ENCODE results near the gene ASIC2. TPM values are rescaled to one million over a fixed set of nuclear protein-coding genes. Genes with fewer than 3 reads are reported as not detected.

Gene ASIC2
- total RNA-seq, 1 experiment from 2014 or later: 0.09 TPM

DNA sequence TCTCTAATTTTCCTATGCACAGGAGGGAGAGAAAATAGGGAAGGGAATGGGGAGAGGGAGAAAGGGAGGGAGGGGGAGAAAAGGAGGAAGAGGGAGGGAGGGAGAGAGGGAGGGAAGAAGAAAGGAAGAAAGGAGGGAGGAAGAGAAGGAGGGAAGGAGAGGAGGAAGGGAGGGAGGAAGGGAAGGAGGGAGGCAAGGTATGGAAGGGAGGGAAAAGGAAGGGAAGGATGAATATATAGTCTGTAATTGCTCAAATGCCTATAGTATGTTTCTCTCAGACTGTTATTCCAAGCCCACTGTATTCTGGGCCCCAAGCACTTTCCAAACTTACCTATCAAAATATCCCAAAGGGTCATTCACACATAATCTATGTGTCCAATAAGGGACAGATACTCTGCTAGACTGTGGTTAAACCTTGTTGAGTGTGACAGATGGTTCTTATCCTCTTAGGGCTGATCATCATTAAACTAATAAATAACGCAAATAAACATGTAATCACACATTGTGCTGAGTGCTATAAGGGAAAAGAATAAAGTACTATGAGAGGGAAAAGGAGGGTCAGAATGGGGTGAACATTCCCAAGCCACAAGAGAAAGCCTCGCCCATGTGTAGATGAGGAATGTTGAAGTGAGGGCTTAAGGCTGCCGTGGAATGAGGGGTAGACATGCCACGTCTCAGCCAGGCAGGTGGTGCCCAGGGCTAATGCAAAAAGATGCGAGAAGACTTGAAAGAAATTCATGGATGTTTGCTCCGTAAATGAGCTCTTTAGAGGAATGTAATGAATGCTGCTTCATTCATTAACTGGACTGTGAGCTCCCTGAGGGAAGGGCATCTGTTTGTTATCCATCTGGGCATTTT, 30.6 kb downstream of the ASIC2 start:
- no peaks in the 10 kb centered on the region for H3K9me3 ChIP-seq (ENCODE audit: insufficient read depth, low read depth)
- TF ChIP-seq, protein P1, sequence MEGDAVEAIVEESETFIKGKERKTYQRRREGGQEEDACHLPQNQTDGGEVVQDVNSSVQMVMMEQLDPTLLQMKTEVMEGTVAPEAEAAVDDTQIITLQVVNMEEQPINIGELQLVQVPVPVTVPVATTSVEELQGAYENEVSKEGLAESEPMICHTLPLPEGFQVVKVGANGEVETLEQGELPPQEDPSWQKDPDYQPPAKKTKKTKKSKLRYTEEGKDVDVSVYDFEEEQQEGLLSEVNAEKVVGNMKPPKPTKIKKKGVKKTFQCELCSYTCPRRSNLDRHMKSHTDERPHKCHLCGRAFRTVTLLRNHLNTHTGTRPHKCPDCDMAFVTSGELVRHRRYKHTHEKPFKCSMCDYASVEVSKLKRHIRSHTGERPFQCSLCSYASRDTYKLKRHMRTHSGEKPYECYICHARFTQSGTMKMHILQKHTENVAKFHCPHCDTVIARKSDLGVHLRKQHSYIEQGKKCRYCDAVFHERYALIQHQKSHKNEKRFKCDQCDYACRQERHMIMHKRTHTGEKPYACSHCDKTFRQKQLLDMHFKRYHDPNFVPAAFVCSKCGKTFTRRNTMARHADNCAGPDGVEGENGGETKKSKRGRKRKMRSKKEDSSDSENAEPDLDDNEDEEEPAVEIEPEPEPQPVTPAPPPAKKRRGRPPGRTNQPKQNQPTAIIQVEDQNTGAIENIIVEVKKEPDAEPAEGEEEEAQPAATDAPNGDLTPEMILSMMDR (conservative IDR thresholded peaks at IDR 0.05): no peak
- TF ChIP-seq EZH2 (IDR thresholded peaks at IDR 0.05; ENCODE audit: low read depth): no peak
- no peaks in the 10 kb centered on the region for H3K79me2 ChIP-seq (ENCODE audit: low read depth)
- no peaks in the 10 kb centered on the region for H3K36me3 ChIP-seq (ENCODE audit: low read depth)
- no TSS peak for BruUV-seq (replicated peaks)
- no peaks in the 10 kb centered on the region for H3K9me2 ChIP-seq (ENCODE audit: insufficient read depth)
- DNase-seq: peak in 1 of 2 experiments; percentile 7
- H4K20me1 ChIP-seq (ENCODE audit: insufficient read depth): no peaks in the 10 kb centered on the region
- ChIA-PET POLR2A (ENCODE audit: unreplicated experiment) (no interaction called here), CTCF (no interaction called here)
- no peaks in the 10 kb centered on the region for H3F3A ChIP-seq (ENCODE audit: insufficient read depth, low read depth)
- no peak overlapping the region for H3K4me2 ChIP-seq
- H2AFZ ChIP-seq: no peak overlapping the region
- H3K4me3 ChIP-seq: no peak overlapping the region
- H3K27me3 ChIP-seq (ENCODE audit: insufficient read depth, low read depth): peaks cover 50% of the 10 kb centered on the region
- no peaks in the 10 kb centered on the region for H3K4me1 ChIP-seq (replicated peaks; ENCODE audit: insufficient read depth)
- no peak overlapping the region for H3K27ac ChIP-seq
- intact Hi-C loops (cut with micrococcal nuclease; ENCODE audit: unreplicated experiment): no loop called here

GRCh38 chr17:33261820-33262219, 31.3 kb downstream of the ASIC2 start:
- intact Hi-C loops (cut with micrococcal nuclease; ENCODE audit: unreplicated experiment): no loop called here
- POLR2A ChIA-PET (ENCODE audit: unreplicated experiment): no interaction called here
- Histone ChIP-seq H3K4me2 (no peak overlapping the region), H3K4me1 (replicated peaks; ENCODE audit: insufficient read depth) (no peaks in the 10 kb centered on the region), H3F3A (ENCODE audit: insufficient read depth, low read depth) (no peaks in the 10 kb centered on the region), H3K36me3 (ENCODE audit: low read depth) (no peaks in the 10 kb centered on the region), H3K4me3 (no peak overlapping the region), H3K9me2 (ENCODE audit: insufficient read depth) (no peaks in the 10 kb centered on the region), H3K27me3 (ENCODE audit: insufficient read depth, low read depth) (peaks cover 54% of the 10 kb centered on the region), H3K9me3 (ENCODE audit: insufficient read depth, low read depth) (no peaks in the 10 kb centered on the region), H3K27ac (no peak overlapping the region), H4K20me1 (ENCODE audit: insufficient read depth) (no peaks in the 10 kb centered on the region), H2AFZ (no peak overlapping the region), H3K79me2 (ENCODE audit: low read depth) (no peaks in the 10 kb centered on the region)
- CTCF ChIA-PET: no interaction called here
- TF ChIP-seq, protein P1 (conservative IDR thresholded peaks at IDR 0.05): no peak
- TF ChIP-seq EZH2 (IDR thresholded peaks at IDR 0.05; ENCODE audit: low read depth): no peak
- no peak for DNase-seq
- BruUV-seq (replicated peaks): no TSS peak

DNA sequence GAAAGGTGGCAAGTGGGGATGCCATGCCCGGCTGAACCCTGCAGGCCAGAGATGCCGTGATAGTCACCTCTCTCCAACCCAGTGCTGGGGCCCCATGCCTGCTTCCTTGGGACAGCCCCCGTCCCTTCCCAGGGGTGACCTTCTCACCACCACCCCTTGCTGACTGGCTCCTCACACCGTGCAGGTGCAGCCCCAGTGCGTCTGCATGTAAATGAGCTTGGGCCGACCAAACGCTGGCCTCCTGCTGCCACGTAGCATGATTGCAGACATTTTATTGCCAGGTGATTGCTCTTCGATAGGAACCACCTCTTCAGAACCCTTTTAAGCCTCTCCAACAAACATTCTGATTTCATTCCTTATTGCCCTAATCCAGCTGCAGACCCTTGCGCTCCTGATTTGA, 32.5 kb downstream of the ASIC2 start:
- POLR2A ChIA-PET (ENCODE audit: unreplicated experiment): no interaction called here
- H4K20me1 ChIP-seq (ENCODE audit: insufficient read depth): no peaks in the 10 kb centered on the region
- H3F3A ChIP-seq (ENCODE audit: insufficient read depth, low read depth): no peaks in the 10 kb centered on the region
- no peaks in the 10 kb centered on the region for H3K9me3 ChIP-seq (ENCODE audit: insufficient read depth, low read depth)
- H2AFZ ChIP-seq: no peak overlapping the region
- no peaks in the 10 kb centered on the region for H3K9me2 ChIP-seq (ENCODE audit: insufficient read depth)
- no peak overlapping the region for H3K27ac ChIP-seq
- peaks cover 55% of the 10 kb centered on the region for H3K27me3 ChIP-seq (ENCODE audit: insufficient read depth, low read depth)
- DNase-seq: no peak
- intact Hi-C loops (cut with micrococcal nuclease; ENCODE audit: unreplicated experiment): no loop called here
- CTCF ChIA-PET: no interaction called here
- H3K4me3 ChIP-seq: no peak overlapping the region
- TF ChIP-seq EZH2 (IDR thresholded peaks at IDR 0.05; ENCODE audit: low read depth): no peak
- TF ChIP-seq, protein P1 (conservative IDR thresholded peaks at IDR 0.05): no peak
- no TSS peak for BruUV-seq (replicated peaks)
- H3K4me2 ChIP-seq: no peak overlapping the region
- H3K4me1 ChIP-seq (replicated peaks; ENCODE audit: insufficient read depth): no peaks in the 10 kb centered on the region
- H3K36me3 ChIP-seq (ENCODE audit: low read depth): no peaks in the 10 kb centered on the region
- H3K79me2 ChIP-seq (ENCODE audit: low read depth): no peaks in the 10 kb centered on the region
